ENCODE data around the gene EHMT1.

The EHMT1 gene

DNA sequence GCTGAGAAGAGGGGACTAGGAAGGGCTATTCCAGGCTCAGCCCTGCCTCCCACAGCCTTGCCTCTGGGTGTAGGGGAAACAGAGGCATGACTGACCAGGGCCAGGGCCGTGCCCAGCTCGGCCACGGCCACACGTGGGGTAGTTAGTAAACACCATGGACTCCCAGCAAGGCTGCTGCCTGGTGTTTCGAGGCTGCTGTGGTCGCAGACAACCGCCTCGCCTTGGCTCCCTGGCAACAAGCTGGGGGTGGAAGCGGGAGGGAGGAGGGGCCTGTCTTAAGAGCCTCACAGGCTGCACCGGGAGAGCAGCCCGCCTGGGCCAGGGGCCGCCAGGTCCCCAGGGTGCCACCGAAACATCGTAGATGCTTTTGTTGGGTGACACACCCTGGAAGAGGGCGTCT is 168.6 kb downstream of the EHMT1 start:
- Mint-ChIP-seq H3K27me3 (ENCODE audit: low read depth) (no peaks in the 10 kb centered on the region), H3K36me3 (ENCODE audit: low read depth) (peaks cover 66% of the 10 kb centered on the region), H3K4me3 (no peak overlapping the region), H3K9me3 (no peaks in the 10 kb centered on the region), H3K4me1 (peaks cover 42% of the 10 kb centered on the region), H3K27ac (no peak overlapping the region)
- TF ChIP-seq, protein P1, sequence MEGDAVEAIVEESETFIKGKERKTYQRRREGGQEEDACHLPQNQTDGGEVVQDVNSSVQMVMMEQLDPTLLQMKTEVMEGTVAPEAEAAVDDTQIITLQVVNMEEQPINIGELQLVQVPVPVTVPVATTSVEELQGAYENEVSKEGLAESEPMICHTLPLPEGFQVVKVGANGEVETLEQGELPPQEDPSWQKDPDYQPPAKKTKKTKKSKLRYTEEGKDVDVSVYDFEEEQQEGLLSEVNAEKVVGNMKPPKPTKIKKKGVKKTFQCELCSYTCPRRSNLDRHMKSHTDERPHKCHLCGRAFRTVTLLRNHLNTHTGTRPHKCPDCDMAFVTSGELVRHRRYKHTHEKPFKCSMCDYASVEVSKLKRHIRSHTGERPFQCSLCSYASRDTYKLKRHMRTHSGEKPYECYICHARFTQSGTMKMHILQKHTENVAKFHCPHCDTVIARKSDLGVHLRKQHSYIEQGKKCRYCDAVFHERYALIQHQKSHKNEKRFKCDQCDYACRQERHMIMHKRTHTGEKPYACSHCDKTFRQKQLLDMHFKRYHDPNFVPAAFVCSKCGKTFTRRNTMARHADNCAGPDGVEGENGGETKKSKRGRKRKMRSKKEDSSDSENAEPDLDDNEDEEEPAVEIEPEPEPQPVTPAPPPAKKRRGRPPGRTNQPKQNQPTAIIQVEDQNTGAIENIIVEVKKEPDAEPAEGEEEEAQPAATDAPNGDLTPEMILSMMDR (IDR thresholded peaks at IDR 0.05; ENCODE audit: unreplicated experiment in 3 of 3) = no peak

DNA sequence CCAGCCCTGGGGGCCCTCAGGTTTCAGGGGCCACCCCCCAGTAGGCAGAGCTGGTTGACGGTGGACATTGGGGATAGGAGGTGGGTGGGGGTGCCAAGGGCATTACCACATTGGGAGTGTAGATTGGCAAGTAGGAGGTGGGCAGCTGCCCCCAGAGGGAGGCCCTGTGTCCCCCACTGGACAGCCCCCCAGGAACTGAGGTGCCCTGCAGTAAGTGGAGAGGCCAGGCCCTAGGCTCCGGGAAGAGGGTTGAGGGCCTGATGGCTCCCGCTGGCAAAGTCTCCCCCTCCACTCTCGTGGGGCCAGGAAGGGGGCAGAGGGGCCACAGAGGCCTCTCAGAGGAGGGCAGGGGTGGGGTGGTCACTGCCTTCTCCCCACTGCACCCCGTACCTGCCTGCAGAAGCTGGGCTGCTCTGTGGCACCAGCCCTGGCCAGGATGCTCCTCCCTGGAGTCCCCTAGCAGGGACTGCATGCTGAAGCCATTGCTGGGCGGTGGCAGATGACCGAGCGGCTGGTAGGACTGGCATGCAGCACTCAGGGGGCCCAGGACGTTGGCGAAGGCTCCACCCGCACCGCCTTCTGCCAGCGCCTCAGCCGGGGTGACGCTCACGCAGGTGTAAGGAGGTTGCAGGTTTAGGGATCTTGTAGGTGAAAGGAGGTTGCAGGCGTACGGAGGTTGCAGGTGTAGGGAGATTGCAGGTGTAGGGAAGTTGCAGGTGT is 169.1 kb downstream of the EHMT1 start:
- TF ChIP-seq, protein P1 (IDR thresholded peaks at IDR 0.05; ENCODE audit: unreplicated experiment in 3 of 3) = no peak
- Mint-ChIP-seq H3K36me3 (ENCODE audit: low read depth) (peaks cover 66% of the 10 kb centered on the region), H3K4me3 (no peak overlapping the region), H3K4me1 (peaks cover 36% of the 10 kb centered on the region), H3K27me3 (ENCODE audit: low read depth) (no peaks in the 10 kb centered on the region), H3K9me3 (no peaks in the 10 kb centered on the region), H3K27ac (no peak overlapping the region)

DNA sequence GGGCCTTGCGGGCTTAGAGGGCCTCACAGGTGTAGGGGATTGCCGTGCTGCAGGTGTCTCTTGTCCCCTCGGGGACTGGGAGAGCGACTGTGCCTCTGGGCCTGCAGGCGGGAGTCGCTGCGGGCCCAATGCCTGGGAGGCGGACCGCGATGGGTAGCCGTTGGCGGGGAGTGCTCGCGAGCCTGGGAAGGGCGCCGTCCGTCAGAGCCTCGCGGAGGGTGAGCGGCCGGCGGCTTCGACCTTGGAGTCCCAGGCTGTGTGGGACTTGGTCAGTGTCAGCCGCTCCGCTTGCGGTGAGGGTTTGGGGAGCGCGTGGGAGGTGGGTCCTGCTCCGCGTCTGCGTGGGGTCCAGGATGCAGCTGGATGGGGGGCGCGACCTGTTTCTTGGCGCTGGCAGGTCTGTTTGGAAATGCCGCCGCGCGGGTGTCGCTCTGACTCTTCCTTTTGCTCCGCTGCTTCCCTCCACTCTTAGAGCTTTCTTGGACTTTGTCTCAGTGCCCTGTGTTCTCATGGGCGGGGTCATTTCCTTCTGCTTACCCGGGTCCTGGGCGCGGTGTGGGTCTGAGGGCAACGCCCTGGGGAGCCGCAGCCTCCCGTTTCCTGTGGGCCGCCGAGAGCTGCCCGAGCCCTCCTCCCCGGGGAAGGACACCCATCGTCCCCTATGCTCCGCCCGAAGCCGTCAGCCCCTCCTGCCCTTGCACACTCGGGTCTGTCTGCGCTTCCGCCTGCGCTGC is 169.9 kb downstream of the EHMT1 start:
- Mint-ChIP-seq H3K27me3 (ENCODE audit: low read depth) (no peaks in the 10 kb centered on the region), H3K4me1 (peaks cover 28% of the 10 kb centered on the region), H3K27ac (peak overlapping the region in 1 of 3 experiments; percentile 80), H3K36me3 (ENCODE audit: low read depth) (peaks cover 66% of the 10 kb centered on the region), H3K9me3 (no peaks in the 10 kb centered on the region), H3K4me3 (no peak overlapping the region)
- TF ChIP-seq, protein P1 (IDR thresholded peaks at IDR 0.05; ENCODE audit: unreplicated experiment in 3 of 3) = no peak

DNA sequence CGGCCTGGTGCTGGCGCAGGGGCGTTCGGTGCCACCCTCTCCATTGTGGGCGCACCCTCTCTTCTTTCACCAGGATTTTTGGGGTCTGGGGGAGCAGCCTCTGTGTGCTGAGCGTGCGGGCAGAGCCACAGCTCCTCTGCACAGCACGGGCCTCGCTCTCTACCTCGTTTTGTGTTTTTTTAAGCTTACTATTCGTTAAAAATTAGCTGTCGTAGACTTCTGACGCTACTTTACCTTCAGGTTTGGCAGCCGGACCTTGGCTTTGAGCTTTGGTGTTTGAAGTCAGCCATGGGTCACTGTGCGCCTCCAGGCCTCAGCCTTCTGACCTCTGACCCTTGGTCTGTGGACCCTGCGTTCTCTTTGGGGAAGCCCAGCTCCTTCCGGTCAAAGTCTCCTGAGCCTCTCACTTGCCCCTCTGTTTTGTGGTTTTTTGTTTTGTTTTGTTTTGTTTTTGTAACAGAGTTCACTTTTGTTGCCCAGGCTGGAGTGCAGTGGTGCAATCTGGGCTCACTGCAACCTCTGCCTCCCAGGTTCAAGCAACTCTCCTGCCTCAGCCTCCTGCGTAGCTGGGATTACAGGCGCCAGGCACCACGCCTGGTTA is 170.6 kb downstream of the EHMT1 start:
- peaks cover 69% of the 10 kb centered on the region for H3K36me3 Mint-ChIP-seq (ENCODE audit: low read depth)
- no peak overlapping the region for H3K4me3 Mint-ChIP-seq
- no peaks in the 10 kb centered on the region for H3K27me3 Mint-ChIP-seq (ENCODE audit: low read depth)
- peak overlapping the region in 2 of 3 experiments; percentile 28 to 80 for H3K27ac Mint-ChIP-seq
- H3K4me1 Mint-ChIP-seq = peaks cover 24% of the 10 kb centered on the region
- TF ChIP-seq, protein P1 (IDR thresholded peaks at IDR 0.05; ENCODE audit: unreplicated experiment in 3 of 3) = no peak
- H3K9me3 Mint-ChIP-seq = no peaks in the 10 kb centered on the region

DNA sequence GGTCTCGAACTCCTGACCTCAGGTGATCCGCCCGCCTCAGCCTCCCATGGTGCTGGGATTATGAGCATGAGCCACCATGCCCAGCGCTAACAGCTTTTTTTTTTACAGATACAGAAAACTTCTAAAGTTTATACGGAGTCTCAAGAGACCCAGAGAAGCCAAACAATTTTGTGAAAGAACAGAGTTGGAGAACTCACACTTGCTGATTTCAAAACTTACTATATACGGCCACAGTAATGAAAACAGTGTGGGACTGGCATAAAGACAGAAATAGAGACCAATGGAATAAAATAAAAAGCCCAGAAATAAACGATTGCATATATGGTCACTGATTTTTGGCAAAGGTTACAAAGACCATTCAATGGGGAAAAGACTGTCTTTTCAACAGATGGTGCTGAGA is 173.1 kb downstream of the EHMT1 start:
- Mint-ChIP-seq H3K27me3 (ENCODE audit: low read depth) (no peaks in the 10 kb centered on the region), H3K4me3 (no peak overlapping the region), H3K9me3 (no peaks in the 10 kb centered on the region), H3K36me3 (ENCODE audit: low read depth) (peaks cover 73% of the 10 kb centered on the region), H3K27ac (no peak overlapping the region), H3K4me1 (peaks cover 6% of the 10 kb centered on the region)
- TF ChIP-seq, protein P1 (IDR thresholded peaks at IDR 0.05; ENCODE audit: unreplicated experiment in 3 of 3) = no peak
